Gastroesophageal sphincter (tissue), 3 donors: Measurements from ENCODE around the gene NLRP7.
"Not testable (repeated sequence)": the region's sequence is repeated elsewhere in the genome, so short reads cannot be mapped to it uniquely, and the experiment has no call there.

Experiments used
- CTCF ChIP-seq, 4 experiments: fragments of 200-600 bp in 2 of 4; fragments of 450-650 bp in 2 of 4; sonication (generic) in 1 of 4; IDR thresholded peaks; one replicate each; pipeline ENCODE4 v1.5.1; 2017 to 2019; ENCODE audit warnings: antibody characterized with exemption in 4 of 4, mild to moderate bottlenecking in 2 of 4, moderate library complexity in 2 of 4
- EP300 ChIP-seq: sonication (generic); formaldehyde crosslinking; IDR thresholded peaks from one replicate; pipeline ENCODE4 v1.6.1; 2017; ENCODE audit warnings: antibody characterized with exemption, mild to moderate bottlenecking
- POLR2A ChIP-seq, 2 donors: fragments of 450-650 bp; IDR thresholded peaks; one replicate each; pipeline ENCODE4 v1.6.1; 2017; ENCODE audit warnings: antibody characterized with exemption in 2 of 2, mild to moderate bottlenecking in 2 of 2, moderate library complexity in 1 of 2
- POLR2AphosphoS5 ChIP-seq: sonication (generic); formaldehyde crosslinking; IDR thresholded peaks from one replicate; pipeline ENCODE4 v1.6.1; 2017; ENCODE audit warnings: antibody characterized with exemption

- not testable (repeated sequence) for TF ChIP-seq CTCF (IDR thresholded peaks at IDR 0.05); POLR2A (IDR thresholded peaks at IDR 0.05); EP300; POLR2AphosphoS5
Measured at GRCh38 chr19:54950580-54950979, 3.2 kb upstream of the NLRP7 start.
